ENCODE data around the gene POU2F1. TPM values are rescaled to one million over a fixed set of nuclear protein-coding genes. Genes with fewer than 3 reads are reported as not detected.

The POU2F1 gene
- total RNA-seq, 1 experiment from 2014 or later: 3.7 TPM

- in situ Hi-C loops (cut with HindIII; ENCODE audit: low pct_unique_long_range_greater_than_20kb, low sequenced_read_pairs): no loop called here
- DNase-seq (ENCODE audit: low read depth): no peak
These were observed 241.7 kb downstream of the POU2F1 start for GRCh38 chr1:167462341-167462740.

- no peak for DNase-seq (ENCODE audit: low read depth)
- in situ Hi-C loops (cut with HindIII; ENCODE audit: low pct_unique_long_range_greater_than_20kb, low sequenced_read_pairs): no loop called here
These were observed 242.4 kb downstream of the POU2F1 start for GRCh38 chr1:167463080-167463479.

- in situ Hi-C loops (cut with HindIII; ENCODE audit: low pct_unique_long_range_greater_than_20kb, low sequenced_read_pairs): no loop called here
- no peak for DNase-seq (ENCODE audit: low read depth)
These were observed 243.3 kb downstream of the POU2F1 start for GRCh38 chr1:167463875-167464575.

- no peak for DNase-seq (ENCODE audit: low read depth)
These were observed 244.3 kb downstream of the POU2F1 start for GRCh38 chr1:167465018-167465417.

GRCh38 chr1:167465743-167466142 lies 245.1 kb downstream of the POU2F1 start:
- in situ Hi-C loops (cut with HindIII; ENCODE audit: low pct_unique_long_range_greater_than_20kb, low sequenced_read_pairs): no loop called here
- no peak for DNase-seq (ENCODE audit: low read depth)

More at GRCh38 chr1:167465018-167465417, 244.3 kb downstream of the POU2F1 start:
- in situ Hi-C loops (cut with HindIII; ENCODE audit: low pct_unique_long_range_greater_than_20kb, low sequenced_read_pairs): no loop called here

GRCh38 chr1:167467126-167467710 lies 246.5 kb downstream of the POU2F1 start:
- DNase-seq (ENCODE audit: low read depth): no peak
- in situ Hi-C loops (cut with HindIII; ENCODE audit: low pct_unique_long_range_greater_than_20kb, low sequenced_read_pairs): no loop called here

GRCh38 chr1:167467752-167468151 lies 247.1 kb downstream of the POU2F1 start:
- DNase-seq (ENCODE audit: low read depth): no peak
- in situ Hi-C loops (cut with HindIII; ENCODE audit: low pct_unique_long_range_greater_than_20kb, low sequenced_read_pairs): no loop called here

- in situ Hi-C loops (cut with HindIII; ENCODE audit: low pct_unique_long_range_greater_than_20kb, low sequenced_read_pairs): no loop called here
- no peak for DNase-seq (ENCODE audit: low read depth)
These were observed 248.7 kb downstream of the POU2F1 start for GRCh38 chr1:167469280-167469965.

- no peak for DNase-seq (ENCODE audit: low read depth)
- in situ Hi-C loops (cut with HindIII; ENCODE audit: low pct_unique_long_range_greater_than_20kb, low sequenced_read_pairs): no loop called here
These were observed 250.9 kb downstream of the POU2F1 start for GRCh38 chr1:167471568-167471967.

- in situ Hi-C loops (cut with HindIII; ENCODE audit: low pct_unique_long_range_greater_than_20kb, low sequenced_read_pairs): no loop called here
- no peak for DNase-seq (ENCODE audit: low read depth)
These were observed 252.3 kb downstream of the POU2F1 start for GRCh38 chr1:167472752-167473521.

GRCh38 chr1:167473761-167474160 lies 253.1 kb downstream of the POU2F1 start:
- no peak for DNase-seq (ENCODE audit: low read depth)
- in situ Hi-C loops (cut with HindIII; ENCODE audit: low pct_unique_long_range_greater_than_20kb, low sequenced_read_pairs): no loop called here

GRCh38 chr1:167474191-167474641 lies 253.5 kb downstream of the POU2F1 start:
- in situ Hi-C loops (cut with HindIII; ENCODE audit: low pct_unique_long_range_greater_than_20kb, low sequenced_read_pairs): no loop called here
- no peak for DNase-seq (ENCODE audit: low read depth)

- no peak for DNase-seq (ENCODE audit: low read depth)
- in situ Hi-C loops (cut with HindIII; ENCODE audit: low pct_unique_long_range_greater_than_20kb, low sequenced_read_pairs): no loop called here
These were observed 255.4 kb downstream of the POU2F1 start for GRCh38 chr1:167476061-167476460.

Other genes starting within 250 kb of the POU2F1 start
- gene ILDR2, start 245.3 kb upstream of the POU2F1 start, total RNA-seq (2014; rRNA removed; shearing (Covaris generic); ENCODE audit: low replicate concordance): not detected in 2 replicates
- gene MAEL, start 231.6 kb upstream of the POU2F1 start, total RNA-seq (2014; rRNA removed; shearing (Covaris generic); ENCODE audit: low replicate concordance): not detected in 2 replicates
- not detected in 2 replicates for gene GPA33, start 130.5 kb upstream of the POU2F1 start, total RNA-seq (2014; rRNA removed; shearing (Covaris generic); ENCODE audit: low replicate concordance)
- gene STYXL2, start 126.8 kb upstream of the POU2F1 start, total RNA-seq (2014; rRNA removed; shearing (Covaris generic); ENCODE audit: low replicate concordance): not detected in 2 replicates

All from Caki2 (cell line).